ENCODE data around the gene SLC7A14.

Gene SLC7A14

DNA sequence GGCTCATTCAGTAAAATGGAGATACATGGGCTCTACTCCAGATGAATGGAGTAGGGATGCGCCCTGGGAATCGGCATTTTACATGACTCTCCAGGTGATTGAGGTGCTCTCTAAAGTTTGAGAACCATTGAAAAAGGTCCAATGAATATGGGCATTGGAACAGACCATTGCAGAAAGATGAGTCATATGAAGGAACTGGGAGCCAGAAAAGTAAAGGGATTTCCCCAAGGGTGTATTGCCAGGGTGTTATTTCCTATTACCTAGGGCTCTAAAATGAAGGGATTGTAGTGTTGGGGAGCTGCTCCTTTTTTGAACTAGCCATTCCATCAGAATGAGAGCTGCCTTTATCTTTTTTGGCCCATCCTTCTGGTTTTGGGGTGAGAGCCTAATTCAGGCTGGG, 145.5 kb downstream of the SLC7A14 start:
- TF ChIP-seq, protein P1, sequence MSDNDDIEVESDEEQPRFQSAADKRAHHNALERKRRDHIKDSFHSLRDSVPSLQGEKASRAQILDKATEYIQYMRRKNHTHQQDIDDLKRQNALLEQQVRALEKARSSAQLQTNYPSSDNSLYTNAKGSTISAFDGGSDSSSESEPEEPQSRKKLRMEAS (IDR thresholded peaks at IDR 0.05; ENCODE audit: low read depth, low read length): no peak
- TF ChIP-seq POLR2A (IDR thresholded peaks at IDR 0.05; ENCODE audit: extremely low read depth, insufficient read length): no peak
- TF ChIP-seq, protein P2, sequence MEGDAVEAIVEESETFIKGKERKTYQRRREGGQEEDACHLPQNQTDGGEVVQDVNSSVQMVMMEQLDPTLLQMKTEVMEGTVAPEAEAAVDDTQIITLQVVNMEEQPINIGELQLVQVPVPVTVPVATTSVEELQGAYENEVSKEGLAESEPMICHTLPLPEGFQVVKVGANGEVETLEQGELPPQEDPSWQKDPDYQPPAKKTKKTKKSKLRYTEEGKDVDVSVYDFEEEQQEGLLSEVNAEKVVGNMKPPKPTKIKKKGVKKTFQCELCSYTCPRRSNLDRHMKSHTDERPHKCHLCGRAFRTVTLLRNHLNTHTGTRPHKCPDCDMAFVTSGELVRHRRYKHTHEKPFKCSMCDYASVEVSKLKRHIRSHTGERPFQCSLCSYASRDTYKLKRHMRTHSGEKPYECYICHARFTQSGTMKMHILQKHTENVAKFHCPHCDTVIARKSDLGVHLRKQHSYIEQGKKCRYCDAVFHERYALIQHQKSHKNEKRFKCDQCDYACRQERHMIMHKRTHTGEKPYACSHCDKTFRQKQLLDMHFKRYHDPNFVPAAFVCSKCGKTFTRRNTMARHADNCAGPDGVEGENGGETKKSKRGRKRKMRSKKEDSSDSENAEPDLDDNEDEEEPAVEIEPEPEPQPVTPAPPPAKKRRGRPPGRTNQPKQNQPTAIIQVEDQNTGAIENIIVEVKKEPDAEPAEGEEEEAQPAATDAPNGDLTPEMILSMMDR (IDR thresholded peaks at IDR 0.05; ENCODE audit: low read depth, low read length): no peak
- no peak for TF ChIP-seq MYC (IDR thresholded peaks at IDR 0.05; ENCODE audit: low read depth, low read length)
- H3K4me3 ChIP-seq (ENCODE audit: low read depth, low read length): no peak overlapping the region
- DNase-seq (ENCODE audit: low read depth): no peak

DNA sequence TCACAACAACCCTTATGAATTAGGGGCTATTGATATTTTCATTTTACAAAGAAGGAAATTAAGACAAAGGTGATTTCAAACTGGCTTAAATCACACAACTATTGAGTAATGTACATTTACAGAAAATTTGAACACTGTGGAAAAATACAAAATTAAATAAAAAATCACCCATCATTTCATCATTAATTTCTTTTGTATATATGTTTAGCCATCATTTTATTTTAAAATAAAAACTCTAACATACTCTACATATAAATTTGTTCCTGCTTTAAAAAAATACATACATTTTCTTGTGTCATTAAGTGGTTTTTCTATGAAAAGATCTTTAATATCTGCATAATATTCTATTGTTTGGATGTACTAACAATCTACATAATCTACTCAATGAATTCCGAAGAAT, 147.0 kb downstream of the SLC7A14 start:
- TF ChIP-seq MYC (IDR thresholded peaks at IDR 0.05; ENCODE audit: low read depth, low read length): no peak
- TF ChIP-seq, protein P1 (IDR thresholded peaks at IDR 0.05; ENCODE audit: low read depth, low read length): no peak
- TF ChIP-seq, protein P2 (IDR thresholded peaks at IDR 0.05; ENCODE audit: low read depth, low read length): no peak
- no peak for TF ChIP-seq POLR2A (IDR thresholded peaks at IDR 0.05; ENCODE audit: extremely low read depth, insufficient read length)
- DNase-seq (ENCODE audit: low read depth): no peak
- no peak overlapping the region for H3K4me3 ChIP-seq (ENCODE audit: low read depth, low read length)

DNA sequence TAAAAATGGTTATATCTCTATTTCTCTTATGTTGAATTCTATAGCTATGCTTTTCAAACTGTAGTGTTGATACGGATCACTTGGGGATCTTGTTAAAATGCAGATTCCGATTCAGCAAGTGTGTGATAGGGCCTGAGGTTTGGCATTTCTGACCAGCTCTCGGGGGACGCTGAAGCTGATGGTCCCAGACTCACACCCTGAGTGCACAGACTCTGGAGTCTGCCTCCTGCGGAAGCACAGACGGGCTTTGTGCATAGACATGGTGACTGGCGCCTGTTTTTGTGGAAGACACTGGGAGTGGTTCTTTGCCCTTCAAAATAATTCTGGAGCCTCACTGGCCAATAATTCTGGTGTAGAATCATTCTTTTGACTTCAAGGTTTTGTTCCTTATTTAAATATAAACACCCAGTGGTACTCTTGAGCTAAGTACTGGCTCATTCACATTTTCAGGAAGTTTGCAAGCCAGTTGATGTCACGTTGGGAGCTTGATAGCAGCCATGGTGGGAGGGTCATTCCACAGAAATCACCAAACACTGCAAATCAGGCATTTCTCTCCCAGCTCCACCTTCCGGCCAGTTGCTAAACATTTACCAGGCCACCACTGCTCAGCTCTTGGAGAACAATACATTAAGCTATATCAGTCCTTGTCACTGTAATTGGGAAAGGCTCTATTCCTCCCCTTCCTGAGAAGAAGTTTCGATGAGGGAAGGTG, 148.0 kb downstream of the SLC7A14 start:
- no peak overlapping the region for H3K4me3 ChIP-seq (ENCODE audit: low read depth, low read length)
- TF ChIP-seq MYC (IDR thresholded peaks at IDR 0.05; ENCODE audit: low read depth, low read length) (no peak), POLR2A (IDR thresholded peaks at IDR 0.05; ENCODE audit: extremely low read depth, insufficient read length) (no peak)
- TF ChIP-seq, protein P2 (IDR thresholded peaks at IDR 0.05; ENCODE audit: low read depth, low read length): no peak
- TF ChIP-seq, protein P1 (IDR thresholded peaks at IDR 0.05; ENCODE audit: low read depth, low read length): no peak
- no peak for DNase-seq (ENCODE audit: low read depth)

DNA sequence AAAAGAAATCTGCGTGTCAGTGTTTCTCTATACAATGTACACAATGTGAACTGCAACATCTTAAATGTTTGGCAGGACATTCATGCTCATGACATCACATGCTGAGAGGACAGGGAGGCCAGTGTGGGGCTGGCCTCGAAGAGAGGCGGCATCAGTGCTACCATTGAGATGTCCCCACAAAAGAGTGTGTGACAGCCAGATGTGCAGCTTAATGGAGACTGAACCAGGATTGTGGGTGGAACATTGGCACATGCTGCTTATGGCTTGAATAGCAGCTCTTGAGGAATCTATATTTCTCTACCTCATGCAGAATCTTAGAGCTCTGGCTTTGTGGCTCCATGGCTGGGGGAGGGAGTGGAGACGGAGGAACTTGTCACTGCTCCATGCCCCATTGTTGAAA, 148.7 kb downstream of the SLC7A14 start:
- no peak for DNase-seq (ENCODE audit: low read depth)
- TF ChIP-seq, protein P1 (IDR thresholded peaks at IDR 0.05; ENCODE audit: low read depth, low read length): no peak
- TF ChIP-seq MYC (IDR thresholded peaks at IDR 0.05; ENCODE audit: low read depth, low read length): no peak
- TF ChIP-seq, protein P2 (IDR thresholded peaks at IDR 0.05; ENCODE audit: low read depth, low read length): no peak
- TF ChIP-seq POLR2A (IDR thresholded peaks at IDR 0.05; ENCODE audit: extremely low read depth, insufficient read length): no peak
- no peak overlapping the region for H3K4me3 ChIP-seq (ENCODE audit: low read depth, low read length)

DNA sequence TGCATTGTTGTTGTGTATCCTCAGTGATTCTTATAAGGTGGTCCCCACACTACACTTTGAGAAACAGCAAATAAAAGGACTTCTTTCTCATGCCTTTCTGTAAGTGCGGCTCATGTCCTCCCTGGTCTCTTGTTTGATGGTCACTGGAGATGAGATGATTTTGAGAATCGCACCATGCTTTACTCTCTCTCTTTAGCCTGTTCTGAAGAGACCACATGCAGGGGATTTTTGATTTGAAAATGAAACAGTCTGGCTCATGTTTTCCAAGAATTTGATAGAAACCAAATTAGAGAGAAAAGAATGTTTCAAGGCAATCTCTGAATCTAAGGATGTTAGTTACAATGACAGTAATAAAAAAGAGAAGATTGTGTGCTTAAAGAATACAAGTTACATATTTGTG, 149.2 kb downstream of the SLC7A14 start:
- TF ChIP-seq, protein P1 (IDR thresholded peaks at IDR 0.05; ENCODE audit: low read depth, low read length): no peak
- TF ChIP-seq, protein P2 (IDR thresholded peaks at IDR 0.05; ENCODE audit: low read depth, low read length): no peak
- no peak for TF ChIP-seq MYC (IDR thresholded peaks at IDR 0.05; ENCODE audit: low read depth, low read length)
- TF ChIP-seq POLR2A (IDR thresholded peaks at IDR 0.05; ENCODE audit: extremely low read depth, insufficient read length): no peak
- DNase-seq (ENCODE audit: low read depth): no peak

More for the DNA sequence above, 149.2 kb downstream of the SLC7A14 start:
- no peak overlapping the region for H3K4me3 ChIP-seq (ENCODE audit: low read depth, low read length)

All from NB4 (cell line).